Trophoblast cell (in vitro differentiated cells and primary cell): ENCODE data around the gene PFDN5.

Experiments used
- DNase-seq, 2 donors: peaks; one replicate each; pipeline ENCODE4 v3.0.0-alpha.2; 2016
- H2AFZ ChIP-seq: 2 replicates; pipeline ENCODE4 v1.6.1; 2013; ENCODE audit warnings: low read length, moderate library complexity, mild to moderate bottlenecking; ENCODE audit not compliant: insufficient read depth, poor library complexity
- H2AK5ac ChIP-seq: 2 replicates; pipeline ENCODE4 v1.6.1; 2013; ENCODE audit warnings: mild to moderate bottlenecking, low read length
- H2BK120ac ChIP-seq: 2 replicates; pipeline ENCODE4 v1.6.1; 2013; ENCODE audit warnings: low read length, mild to moderate bottlenecking, moderate library complexity; ENCODE audit not compliant: insufficient read depth, poor library complexity
- H2BK12ac ChIP-seq: 2 replicates; pipeline ENCODE4 v1.6.1; 2013; ENCODE audit warnings: mild to moderate bottlenecking, low read length, moderate library complexity
- H2BK5ac ChIP-seq: 2 replicates; pipeline ENCODE4 v1.6.1; 2013; ENCODE audit warnings: low read length, low read depth, moderate library complexity, mild to moderate bottlenecking; ENCODE audit not compliant: poor library complexity
- H3K14ac ChIP-seq: 2 replicates; pipeline ENCODE4 v1.6.1; 2013; ENCODE audit warnings: mild to moderate bottlenecking, low read length
- H3K18ac ChIP-seq: 2 replicates; pipeline ENCODE4 v1.6.1; 2013; ENCODE audit warnings: mild to moderate bottlenecking, low read length
- H3K23ac ChIP-seq: 2 replicates; pipeline ENCODE4 v1.6.1; 2013; ENCODE audit warnings: low read length
- H3K27ac ChIP-seq: 2 replicates; pipeline ENCODE4 v1.5.1; 2013; ENCODE audit warnings: low read depth, mild to moderate bottlenecking, inconsistent platforms, low read length, moderate library complexity
- H3K27me3 ChIP-seq: 2 replicates; pipeline ENCODE4 v1.6.1; 2013; ENCODE audit warnings: inconsistent platforms, mild to moderate bottlenecking, low read length, moderate library complexity; ENCODE audit not compliant: insufficient read depth
- H3K36me3 ChIP-seq, 2 experiments: 1 replicate in 1 of 2; 2 replicates in 1 of 2; pipeline ENCODE4 v1.6.1; 2013; ENCODE audit warnings: low read length in 2 of 2, mild to moderate bottlenecking in 2 of 2, moderate library complexity in 1 of 2; ENCODE audit not compliant: insufficient read depth in 2 of 2, control insufficient read depth in 1 of 2
- H3K4ac ChIP-seq: 2 replicates; pipeline ENCODE4 v1.6.1; 2013; ENCODE audit warnings: low read depth, mild to moderate bottlenecking, low read length, moderate library complexity
- H3K4me1 ChIP-seq, 2 experiments: 1 replicate in 1 of 2; 2 replicates in 1 of 2; pipeline ENCODE4 v1.6.1; 2013; ENCODE audit warnings: low read length in 2 of 2, mild to moderate bottlenecking in 2 of 2, moderate library complexity in 1 of 2; ENCODE audit not compliant: insufficient read depth in 2 of 2, control insufficient read depth in 1 of 2
- H3K4me2 ChIP-seq: 2 replicates; pipeline ENCODE4 v1.6.1; 2013; ENCODE audit warnings: inconsistent platforms, mild to moderate bottlenecking, low read length, moderate library complexity
- H3K4me3 ChIP-seq: 2 replicates; pipeline ENCODE4 v1.5.1; 2013; ENCODE audit warnings: mild to moderate bottlenecking, low read depth, low read length, inconsistent platforms
- H3K79me1 ChIP-seq: one replicate; pipeline ENCODE4 v1.6.1; 2013; ENCODE audit warnings: low read length
- H3K79me2 ChIP-seq: 2 replicates; pipeline ENCODE4 v1.6.1; 2013; ENCODE audit warnings: low read length, mild to moderate bottlenecking; ENCODE audit not compliant: control insufficient read depth, insufficient read depth, poor library complexity
- H3K9ac ChIP-seq: 2 replicates; pipeline ENCODE4 v1.6.1; 2013; ENCODE audit warnings: mild to moderate bottlenecking, low read length
- H3K9me3 ChIP-seq: 2 replicates; pipeline ENCODE4 v1.6.1; 2013; ENCODE audit warnings: low read depth, mild to moderate bottlenecking, control low read depth, inconsistent platforms, low read length; ENCODE audit not compliant: insufficient read depth
- H4K12ac ChIP-seq: 2 replicates; pipeline ENCODE4 v1.6.1; 2013; ENCODE audit warnings: low read depth, mild to moderate bottlenecking, low read length, moderate library complexity
- H4K8ac ChIP-seq: 2 replicates; pipeline ENCODE4 v1.6.1; 2013; ENCODE audit warnings: low read depth, mild to moderate bottlenecking, low read length, moderate library complexity
- H4K91ac ChIP-seq: one replicate; pipeline ENCODE4 v1.6.1; 2013; ENCODE audit warnings: low read depth, mild to moderate bottlenecking, low read length, moderate library complexity
- WGBS: extraction: QIAGEN DNeasy Blood & Tissue Kit; methylation state at CpG from one replicate; pipeline ENCODE4 v1.1.7; 2013; ENCODE audit warnings: missing lambda C conversion rate; ENCODE audit not compliant: insufficient read length, insufficient coverage; ENCODE audit errors: extremely low coverage; 5-methylcytosine and 5-hydroxymethylcytosine counted together

The PFDN5 gene

GRCh38 chr12:53300187-53300586 is 4.8 kb downstream of the PFDN5 start:
- WGBS: no CpG with 5 or more reads among the region's 12 CpGs
- peak overlapping the region; percentile 13 for H2BK5ac ChIP-seq

GRCh38 chr12:53302903-53303302 is 7.6 kb downstream of the PFDN5 start:
- Histone ChIP-seq H3K4me2 (no peak overlapping the region), H3K4ac (no peak overlapping the region), H3K27ac (no peak overlapping the region), H2AK5ac (no peak overlapping the region), H3K79me1 (peaks cover 6% of the 10 kb centered on the region), H3K14ac (no peak overlapping the region), H2BK5ac (no peak overlapping the region), H2BK120ac (no peak overlapping the region), H4K8ac (no peak overlapping the region), H3K36me3 (peaks cover 37 to 50% of the 10 kb centered on the region in 2 experiments), H4K12ac (no peak overlapping the region), H3K18ac (peak overlapping the region; percentile 47), H3K79me2 (peaks cover 5% of the 10 kb centered on the region), H2BK12ac (no peak overlapping the region), H3K9ac (no peak overlapping the region), H3K4me3 (no peak overlapping the region), H4K91ac (no peak overlapping the region), H3K9me3 (peaks cover 3% of the 10 kb centered on the region), H3K4me1 (peaks cover 4 to 11% of the 10 kb centered on the region in 2 experiments), H3K27me3 (no peaks in the 10 kb centered on the region), H2AFZ (no peak overlapping the region), H3K23ac (no peak overlapping the region)
- no CpG with 5 or more reads among the region's 5 CpGs for WGBS
- DNase-seq: no peak

More at GRCh38 chr12:53300187-53300586, 4.8 kb downstream of the PFDN5 start:
- Histone ChIP-seq H2AK5ac (peak overlapping the region; percentile 1), H3K14ac (peak overlapping the region; percentile 66), H3K4me3 (peak overlapping the region; percentile 91), H3K4me1 (peaks cover 4 to 11% of the 10 kb centered on the region in 2 experiments), H3K27me3 (no peaks in the 10 kb centered on the region), H2AFZ (peak overlapping the region; percentile 68), H3K79me1 (peaks cover 9% of the 10 kb centered on the region), H4K12ac (peak overlapping the region; percentile 66), H3K4me2 (peak overlapping the region; percentile 89), H3K23ac (no peak overlapping the region), H2BK12ac (no peak overlapping the region), H3K18ac (peak overlapping the region; percentile 60), H3K36me3 (peaks cover 19 to 26% of the 10 kb centered on the region in 2 experiments), H4K8ac (peak overlapping the region; percentile 89), H2BK120ac (peak overlapping the region; percentile 60), H3K9me3 (peaks cover 3% of the 10 kb centered on the region), H3K9ac (peak overlapping the region; percentile 80), H3K4ac (peak overlapping the region; percentile 37), H3K79me2 (peaks cover 9% of the 10 kb centered on the region), H4K91ac (peak overlapping the region; percentile 64), H3K27ac (peak overlapping the region; percentile 65)
- no peak for DNase-seq

- no peak overlapping the region for H3K4ac ChIP-seq
- no peak overlapping the region for H2AK5ac ChIP-seq
- H3K18ac ChIP-seq: no peak overlapping the region
- no peaks in the 10 kb centered on the region for H3K27me3 ChIP-seq
- peaks cover 50 to 65% of the 10 kb centered on the region in 2 experiments for H3K36me3 ChIP-seq
- H2BK5ac ChIP-seq: no peak overlapping the region
- WGBS: no CpG with 5 or more reads among the region's 10 CpGs
- H2BK120ac ChIP-seq: no peak overlapping the region
- H3K4me1 ChIP-seq: no peaks in the 10 kb centered on the region
- no peak overlapping the region for H3K27ac ChIP-seq
- H4K91ac ChIP-seq: no peak overlapping the region
- H3K4me2 ChIP-seq: no peak overlapping the region
- no peak overlapping the region for H3K9ac ChIP-seq
- no peak overlapping the region for H3K23ac ChIP-seq
- no peak overlapping the region for H3K4me3 ChIP-seq
- H3K9me3 ChIP-seq: no peaks in the 10 kb centered on the region
- no peak overlapping the region for H4K12ac ChIP-seq
- no peak overlapping the region for H2BK12ac ChIP-seq
- no peak for DNase-seq
- H2AFZ ChIP-seq: no peak overlapping the region
- no peaks in the 10 kb centered on the region for H3K79me1 ChIP-seq
- no peak overlapping the region for H3K14ac ChIP-seq
- H3K79me2 ChIP-seq: no peaks in the 10 kb centered on the region
- no peak overlapping the region for H4K8ac ChIP-seq
Measured at GRCh38 chr12:53306826-53307225, 11.5 kb downstream of the PFDN5 start.

GRCh38 chr12:53308276-53308675 is 12.9 kb downstream of the PFDN5 start:
- no CpG with 5 or more reads among the region's 4 CpGs for WGBS
- no peak overlapping the region for H3K27ac ChIP-seq
- no peak overlapping the region for H3K4me2 ChIP-seq
- no peak overlapping the region for H2BK12ac ChIP-seq
- H3K4me3 ChIP-seq: no peak overlapping the region
- H4K91ac ChIP-seq: no peak overlapping the region
- H3K4ac ChIP-seq: no peak overlapping the region
- H2BK120ac ChIP-seq: no peak overlapping the region
- H3K27me3 ChIP-seq: no peaks in the 10 kb centered on the region
- no peak overlapping the region for H2AK5ac ChIP-seq
- no peaks in the 10 kb centered on the region for H3K79me2 ChIP-seq
- no peak overlapping the region for H3K9ac ChIP-seq
- no peak for DNase-seq
- H3K79me1 ChIP-seq: no peaks in the 10 kb centered on the region
- peaks cover 43 to 55% of the 10 kb centered on the region in 2 experiments for H3K36me3 ChIP-seq
- H3K9me3 ChIP-seq: no peaks in the 10 kb centered on the region
- H3K14ac ChIP-seq: no peak overlapping the region
- H2AFZ ChIP-seq: no peak overlapping the region
- no peak overlapping the region for H2BK5ac ChIP-seq
- no peak overlapping the region for H4K12ac ChIP-seq
- H3K4me1 ChIP-seq: no peaks in the 10 kb centered on the region
- no peak overlapping the region for H3K18ac ChIP-seq
- no peak overlapping the region for H3K23ac ChIP-seq
- no peak overlapping the region for H4K8ac ChIP-seq
